Lower leg skin (tissue), 4 donors: ENCODE measurements around the gene GAK. TPM values are rescaled to one million over a fixed set of nuclear protein-coding genes. Genes with fewer than 3 reads are reported as not detected.

ENCODE experiments used
- DNase-seq, 2 donors: peaks; one replicate each; pipeline ENCODE4 v3.0.0-alpha.2; 2019; ENCODE audit warnings: low spot score in 2 of 2
- H3K4me3 ChIP-seq: fragments of 200-600 bp; sonication (generic); 2 replicates; pipeline ENCODE4 v1.5.1; 2017; ENCODE audit warnings: mild to moderate bottlenecking, low read depth; ENCODE audit not compliant: poor library complexity, severe bottlenecking
- CTCF ChIP-seq, 3 donors: fragments of 450-650 bp; IDR thresholded peaks; one replicate each; pipeline ENCODE4 v1.5.1; 2016; ENCODE audit warnings: antibody characterized with exemption in 3 of 3, mild to moderate bottlenecking in 3 of 3, moderate library complexity in 2 of 3
- POLR2A ChIP-seq, 2 donors: fragments of 450-650 bp; IDR thresholded peaks; one replicate each; pipeline ENCODE4 v1.6.1; 2016 to 2017; ENCODE audit warnings: antibody characterized with exemption in 2 of 2, mild to moderate bottlenecking in 1 of 2, moderate library complexity in 1 of 2
- WGBS, 2 donors: methylation state at CpG; one replicate each; pipeline ENCODE4 v1.1.5; 2018; 5-methylcytosine and 5-hydroxymethylcytosine counted together
- intact Hi-C: fragments of 100-400 bp; cut with DNase I; formaldehyde crosslinking; loops from one replicate; pipeline ENCODE4 v1.15.0; 2023; ENCODE audit warnings: low total_unique reads
- total RNA-seq, 4 donors: library from RNA; depleted of rRNA; stranded (reverse); fragments of >200 nt; gene quantifications; one replicate each; pipeline ENCODE4 v1.1.0, GENCODE V29; 2016

The GAK gene
- total RNA-seq, 4 donors from 2014 or later = 94.7 to 154 (median 108) TPM

- 86 to 89% methylated on average over 28 to 30 of the region's 35 CpGs for whole genome bisulfite sequencing, 2 donors
- intact Hi-C loops = no loop called here
Observed at GRCh38 chr4:960636-961350, 28.7 kb upstream of the GAK start.

GRCh38 chr4:960140-960635 is 28.1 kb upstream of the GAK start:
- TF ChIP-seq POLR2A (IDR thresholded peaks at IDR 0.05) (no peak), CTCF (IDR thresholded peaks at IDR 0.05) (no peak)
- no peak overlapping the region for H3K4me3 ChIP-seq
- intact Hi-C loops = no loop called here
- DNase-seq = no peak
- WGBS, 2 donors = 87 to 92% methylated on average over 10 to 12 of the region's 16 CpGs

More at GRCh38 chr4:960636-961350, 28.7 kb upstream of the GAK start:
- H3K4me3 ChIP-seq = no peak overlapping the region
- no peak for DNase-seq
- no peak for TF ChIP-seq CTCF (IDR thresholded peaks at IDR 0.05)
- TF ChIP-seq POLR2A (IDR thresholded peaks at IDR 0.05) = no peak

GRCh38 chr4:959338-960139 is 27.4 kb upstream of the GAK start:
- 80 to 87% methylated on average over 18 to 24 of the region's 24 CpGs for WGBS, 2 donors
- intact Hi-C loops = no loop called here
- TF ChIP-seq CTCF (IDR thresholded peaks at IDR 0.05) = no peak
- TF ChIP-seq POLR2A (IDR thresholded peaks at IDR 0.05) = no peak
- H3K4me3 ChIP-seq = no peak overlapping the region
- peak in 1 of 2 donors; percentile 78 for DNase-seq

DNA sequence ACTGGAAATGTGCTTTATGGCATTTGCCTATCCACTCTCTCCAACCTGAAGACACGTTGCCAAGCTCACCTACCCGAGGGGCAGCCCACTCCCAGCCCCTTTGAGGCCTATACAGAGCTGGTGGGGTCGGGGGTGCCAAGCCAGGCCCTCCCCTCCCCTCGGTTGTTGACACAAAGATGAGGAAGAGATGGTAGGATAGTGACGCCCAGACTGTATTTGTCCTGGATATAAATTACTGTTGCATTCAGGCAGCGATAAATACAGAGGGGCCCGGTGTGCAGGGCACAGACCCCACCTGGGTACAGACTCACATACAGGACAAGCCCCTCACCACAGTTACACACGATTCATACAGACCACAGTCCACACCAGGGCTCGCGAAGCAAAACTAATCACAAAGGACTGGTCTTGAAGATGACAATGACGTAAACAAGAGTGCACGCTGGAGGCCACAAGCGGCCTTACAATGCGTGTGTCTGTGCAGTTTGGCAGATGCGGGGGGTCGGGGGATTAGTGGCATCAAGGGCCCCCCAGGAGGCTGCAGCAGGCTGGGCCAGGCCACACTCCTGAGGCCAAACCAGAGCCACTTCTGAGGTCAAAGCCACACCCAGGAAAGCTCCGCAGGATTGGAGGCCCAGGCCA is 26.7 kb upstream of the GAK start:
- WGBS, 2 donors = 83 to 88% methylated on average over 17 of the region's 17 CpGs
- TF ChIP-seq CTCF (IDR thresholded peaks at IDR 0.05) (no peak), POLR2A (IDR thresholded peaks at IDR 0.05) (no peak)
- intact Hi-C loops = no loop called here
- H3K4me3 ChIP-seq = no peak overlapping the region
- peak in 1 of 2 donors; percentile 79 for DNase-seq

GRCh38 chr4:958314-958665 is 26.2 kb upstream of the GAK start:
- intact Hi-C loops = no loop called here

More at GRCh38 chr4:958314-958665, 26.2 kb upstream of the GAK start:
- TF ChIP-seq CTCF (IDR thresholded peaks at IDR 0.05) (no peak), POLR2A (IDR thresholded peaks at IDR 0.05) (no peak)
- peak in 1 of 2 donors; percentile 82 for DNase-seq
- no peak overlapping the region for H3K4me3 ChIP-seq
- 96% methylated on average over 4 to 17 of the region's 17 CpGs for WGBS, 2 donors
